Stimulated activated CD4-positive, alpha-beta T cell treated with anti-CD3 and anti-CD28 coated beads, Interleukin-1b, Interleukin-23, amount 100 ng/mL, for 24 hours (primary cell): ENCODE measurements around the gene PTGFR.

Source experiments
- DNase-seq, 4 experiments: peaks; one replicate each; pipeline ENCODE4 v3.0.0-alpha.2; 2020; ENCODE audit warnings: low read depth in 4 of 4, low spot score in 1 of 4

PTGFR gene

GRCh38 chr1:78587211-78587610, 96.4 kb downstream of the PTGFR start:
- DNase-seq: no peak
